ENCODE measurements around the gene NYAP2.

DNA sequence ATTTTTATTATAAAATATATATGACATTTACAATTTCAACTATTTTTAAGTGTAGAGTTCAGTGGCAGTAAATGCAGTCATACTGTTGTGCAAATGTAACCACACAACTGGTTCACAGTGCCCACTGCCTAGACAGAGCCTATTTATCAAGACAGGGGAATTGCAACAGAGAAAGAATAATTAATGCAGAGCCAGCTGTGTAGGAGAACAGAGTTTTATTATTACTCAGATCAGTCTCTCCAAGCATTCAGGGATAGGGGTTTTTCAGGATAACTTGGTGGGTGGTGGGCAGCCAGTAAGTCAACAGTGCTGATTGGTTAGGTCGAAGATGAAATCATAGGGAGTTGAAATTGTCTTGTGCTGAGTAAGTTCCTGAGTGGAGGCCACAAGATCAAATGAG lies 200.3 kb downstream of the NYAP2 start:
- TF ChIP-seq STAT3 (IDR thresholded peaks at IDR 0.05; ENCODE audit: low read depth, low read length) = no peak
- TF ChIP-seq TCF7 (IDR thresholded peaks at IDR 0.05; ENCODE audit: borderline replicate concordance) = no peak
- no peak for TF ChIP-seq TARDBP (IDR thresholded peaks at IDR 0.05; ENCODE audit: borderline replicate concordance)

Data from GM12878 (cell line).